ENCODE data around the gene FPGS.

- TF ChIP-seq, protein P1, sequence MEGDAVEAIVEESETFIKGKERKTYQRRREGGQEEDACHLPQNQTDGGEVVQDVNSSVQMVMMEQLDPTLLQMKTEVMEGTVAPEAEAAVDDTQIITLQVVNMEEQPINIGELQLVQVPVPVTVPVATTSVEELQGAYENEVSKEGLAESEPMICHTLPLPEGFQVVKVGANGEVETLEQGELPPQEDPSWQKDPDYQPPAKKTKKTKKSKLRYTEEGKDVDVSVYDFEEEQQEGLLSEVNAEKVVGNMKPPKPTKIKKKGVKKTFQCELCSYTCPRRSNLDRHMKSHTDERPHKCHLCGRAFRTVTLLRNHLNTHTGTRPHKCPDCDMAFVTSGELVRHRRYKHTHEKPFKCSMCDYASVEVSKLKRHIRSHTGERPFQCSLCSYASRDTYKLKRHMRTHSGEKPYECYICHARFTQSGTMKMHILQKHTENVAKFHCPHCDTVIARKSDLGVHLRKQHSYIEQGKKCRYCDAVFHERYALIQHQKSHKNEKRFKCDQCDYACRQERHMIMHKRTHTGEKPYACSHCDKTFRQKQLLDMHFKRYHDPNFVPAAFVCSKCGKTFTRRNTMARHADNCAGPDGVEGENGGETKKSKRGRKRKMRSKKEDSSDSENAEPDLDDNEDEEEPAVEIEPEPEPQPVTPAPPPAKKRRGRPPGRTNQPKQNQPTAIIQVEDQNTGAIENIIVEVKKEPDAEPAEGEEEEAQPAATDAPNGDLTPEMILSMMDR (IDR thresholded peaks at IDR 0.05) = no peak
- TF ChIP-seq POLR2A (IDR thresholded peaks at IDR 0.05) = no peak
Observed at GRCh38 chr9:127791085-127791484, 11.6 kb upstream of the FPGS start.
